CD4-positive, alpha-beta T cell (primary cell): ENCODE results near the gene PDE7B. TPM values are rescaled to one million over a fixed set of nuclear protein-coding genes. Genes with fewer than 3 reads are reported as not detected.

ENCODE experiments used
- ATAC-seq: fragments of 200-7000 bp; cut with Tn5 transposase; one replicate; pipeline ENCODE4 v1.10.0; 2022; ENCODE audit warnings: mild to moderate bottlenecking; ENCODE audit not compliant: poor library complexity
- CTCF ChIA-PET: fragments of 350-600 bp; sonication (Branson Sonifier 250); formaldehyde crosslinking; loops from one replicate; lab custom pipeline; 2021; ENCODE audit warnings: antibody characterized with exemption, inconsistent platforms; lab: Charles Lee
- POLR2A ChIA-PET: fragments of 350-600 bp; sonication (Branson Sonifier 250); formaldehyde crosslinking; loops from one replicate; lab custom pipeline; 2021; ENCODE audit warnings: antibody characterized with exemption, inconsistent platforms; lab: Charles Lee
- DNase-seq, 14 experiments: peaks; one replicate each; pipeline ENCODE4 v3.0.0-alpha.2; 2013 to 2020; ENCODE audit warnings: mixed read lengths in 2 of 14
- H3K27ac ChIP-seq, 2 donors: one replicate each; pipeline versions ENCODE4 v1.5.1 to v1.7.0; 2013; ENCODE audit warnings: low read length in 2 of 2, low read depth in 1 of 2, mild to moderate bottlenecking in 1 of 2
- H3K27me3 ChIP-seq, 2 experiments: 1 replicate in 1 of 2; 2 replicates in 1 of 2; pipeline versions ENCODE4 v1.6.1 to v1.7.0; 2013; ENCODE audit warnings: low read length in 2 of 2, control low read depth in 1 of 2, mild to moderate bottlenecking in 1 of 2, moderate library complexity in 1 of 2; ENCODE audit not compliant: insufficient read depth in 2 of 2, control insufficient read depth in 1 of 2
- H3K36me3 ChIP-seq: one replicate; pipeline ENCODE4 v1.6.1; 2013; ENCODE audit warnings: low read length, control low read depth; ENCODE audit not compliant: insufficient read depth
- H3K4me1 ChIP-seq: one replicate; pipeline ENCODE4 v1.6.1; 2013; ENCODE audit warnings: low read length, control low read depth; ENCODE audit not compliant: insufficient read depth
- H3K4me3 ChIP-seq: one replicate; pipeline ENCODE4 v1.5.1; 2013; ENCODE audit warnings: mild to moderate bottlenecking, low read length, moderate library complexity
- H3K9me3 ChIP-seq, 2 experiments: 1 replicate in 1 of 2; 2 replicates in 1 of 2; pipeline versions ENCODE4 v1.6.1 to v1.7.0; 2013; ENCODE audit warnings: low read length in 2 of 2, mild to moderate bottlenecking in 2 of 2, control low read depth in 1 of 2, moderate library complexity in 1 of 2; ENCODE audit not compliant: control insufficient read depth in 1 of 2, insufficient read depth in 1 of 2
- H3K27ac Mint-ChIP-seq: one replicate; pipeline ENCODE4 v1.8.0; 2020; ENCODE audit warnings: mixed read lengths
- H3K27me3 Mint-ChIP-seq: one replicate; pipeline ENCODE4 v1.8.0; 2021; ENCODE audit warnings: mixed read lengths
- H3K36me3 Mint-ChIP-seq: one replicate; pipeline ENCODE4 v1.8.0; 2021; ENCODE audit warnings: low read depth, mixed read lengths
- H3K4me1 Mint-ChIP-seq: one replicate; pipeline ENCODE4 v1.8.0; 2021; ENCODE audit warnings: low read depth, mixed read lengths
- H3K4me3 Mint-ChIP-seq: one replicate; pipeline ENCODE4 v1.8.0; 2020; ENCODE audit warnings: mild to moderate bottlenecking, mixed read lengths
- H3K9me3 Mint-ChIP-seq: one replicate; pipeline ENCODE4 v1.8.0; 2020; ENCODE audit warnings: mixed read lengths
- intact Hi-C, 2 experiments: fragments of 100-400 bp; cut with DNase I in 1 of 2; cut with micrococcal nuclease in 1 of 2; formaldehyde crosslinking; loops; one replicate each; pipeline versions ENCODE4 v1.15.1 to v1.9.0; 2023 to 2025; cut with DNase I, micrococcal nuclease
- total RNA-seq, 174 experiments: library from RNA in 2 of 174; stranded (reverse) in 2 of 174; gene quantifications; one replicate each; pipeline ENCODE4 v1.2.3 and lab custom pipeline; 2021 to 2026
- TF ChIP-seq, protein P1 (sequence below): fragments of 200-600 bp; IDR thresholded peaks from one replicate; pipeline ENCODE4 v1.8.0; 2022; ENCODE audit warnings: antibody characterized with exemption, mild to moderate bottlenecking

PDE7B gene
- total RNA-seq, 2 experiments from 2014 or later = 0.25 to 0.34 TPM

DNA sequence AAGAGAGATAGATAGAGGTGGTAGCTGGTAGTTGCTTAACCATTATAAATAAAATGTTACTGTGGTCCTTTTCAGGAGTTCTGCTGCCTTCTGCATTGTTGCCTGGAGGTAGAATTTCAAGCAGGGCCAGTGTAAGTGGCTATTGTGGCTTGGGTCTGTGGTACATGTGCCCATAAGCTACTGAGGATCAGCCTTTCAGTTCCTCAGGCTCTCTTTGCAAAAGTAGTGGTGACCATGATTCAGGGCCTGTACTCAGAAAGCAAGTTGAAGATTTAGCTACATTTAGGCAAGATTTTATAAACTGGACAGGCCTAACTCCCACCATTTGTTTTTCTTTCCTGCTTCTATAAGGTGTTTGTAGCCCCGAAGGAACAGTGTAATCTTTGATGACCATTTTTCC is 199.0 kb downstream of the PDE7B start:
- POLR2A ChIA-PET = interaction anchor here (1.1 kb wide), 1 partner anchor 239 kb away, joined by 3 read pairs; the partner anchor contains the start of gene BCLAF1
- H3K36me3 ChIP-seq = no peaks in the 10 kb centered on the region
- no peaks in the 10 kb centered on the region for H3K9me3 Mint-ChIP-seq
- H3K9me3 ChIP-seq = no peaks in the 10 kb centered on the region
- H3K4me3 Mint-ChIP-seq = peak overlapping the region; percentile 28
- H3K4me1 ChIP-seq = peaks cover 6% of the 10 kb centered on the region
- peaks cover 25% of the 10 kb centered on the region for H3K4me1 Mint-ChIP-seq
- peak overlapping the region; percentile 76 for H3K27ac Mint-ChIP-seq
- CTCF ChIA-PET = interaction anchor here (1.4 kb wide), 1 partner anchor 10 kb away, joined by 3 read pairs; no protein-coding TSS in a partner anchor
- no peak overlapping the region for H3K4me3 ChIP-seq
- H3K27me3 Mint-ChIP-seq = no peaks in the 10 kb centered on the region
- no peaks in the 10 kb centered on the region for H3K36me3 Mint-ChIP-seq
- no peak for DNase-seq
- H3K27ac ChIP-seq = peak overlapping the region in 1 of 2 donors; percentile 22
- H3K27me3 ChIP-seq = no peaks in the 10 kb centered on the region
- intact Hi-C loops = no loop called here
- no peak for ATAC-seq
- TF ChIP-seq, protein P1, sequence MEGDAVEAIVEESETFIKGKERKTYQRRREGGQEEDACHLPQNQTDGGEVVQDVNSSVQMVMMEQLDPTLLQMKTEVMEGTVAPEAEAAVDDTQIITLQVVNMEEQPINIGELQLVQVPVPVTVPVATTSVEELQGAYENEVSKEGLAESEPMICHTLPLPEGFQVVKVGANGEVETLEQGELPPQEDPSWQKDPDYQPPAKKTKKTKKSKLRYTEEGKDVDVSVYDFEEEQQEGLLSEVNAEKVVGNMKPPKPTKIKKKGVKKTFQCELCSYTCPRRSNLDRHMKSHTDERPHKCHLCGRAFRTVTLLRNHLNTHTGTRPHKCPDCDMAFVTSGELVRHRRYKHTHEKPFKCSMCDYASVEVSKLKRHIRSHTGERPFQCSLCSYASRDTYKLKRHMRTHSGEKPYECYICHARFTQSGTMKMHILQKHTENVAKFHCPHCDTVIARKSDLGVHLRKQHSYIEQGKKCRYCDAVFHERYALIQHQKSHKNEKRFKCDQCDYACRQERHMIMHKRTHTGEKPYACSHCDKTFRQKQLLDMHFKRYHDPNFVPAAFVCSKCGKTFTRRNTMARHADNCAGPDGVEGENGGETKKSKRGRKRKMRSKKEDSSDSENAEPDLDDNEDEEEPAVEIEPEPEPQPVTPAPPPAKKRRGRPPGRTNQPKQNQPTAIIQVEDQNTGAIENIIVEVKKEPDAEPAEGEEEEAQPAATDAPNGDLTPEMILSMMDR = no peak

DNA sequence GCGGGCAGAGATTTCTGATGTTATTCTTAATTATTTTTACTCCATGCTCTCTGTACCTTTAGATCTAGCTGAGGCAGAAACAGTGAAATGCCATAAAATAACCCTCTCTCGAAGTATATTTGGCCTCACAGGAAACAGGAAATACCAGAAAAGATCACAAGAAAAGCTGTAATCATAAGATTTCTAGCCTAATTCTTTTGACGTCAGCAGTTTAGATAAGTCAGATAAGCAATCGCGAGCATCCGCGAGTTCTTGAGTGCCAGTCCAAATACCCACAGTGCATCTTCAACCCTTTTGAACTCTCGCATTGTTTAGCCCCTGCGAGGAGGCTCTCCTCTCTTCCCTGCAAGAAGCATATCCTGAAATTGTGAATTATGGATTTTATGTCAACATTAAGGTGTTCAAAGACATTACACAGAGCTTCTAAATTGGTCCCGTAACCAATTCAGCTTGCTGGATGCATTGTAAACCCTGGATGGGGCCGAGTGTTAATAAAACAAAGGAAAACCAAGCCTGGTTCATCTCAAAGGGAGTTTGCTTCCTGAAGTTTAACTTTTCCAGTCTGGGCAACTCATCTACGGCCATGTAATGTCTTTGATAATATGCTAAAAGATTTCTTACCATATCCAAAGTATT is 199.8 kb downstream of the PDE7B start:
- H3K9me3 ChIP-seq = no peaks in the 10 kb centered on the region
- peaks cover 6% of the 10 kb centered on the region for H3K4me1 ChIP-seq
- intact Hi-C loops = no loop called here
- Mint-ChIP-seq H3K36me3 (no peaks in the 10 kb centered on the region), H3K9me3 (no peaks in the 10 kb centered on the region), H3K4me3 (peak overlapping the region; percentile 39), H3K27ac (peak overlapping the region; percentile 76), H3K4me1 (peaks cover 25% of the 10 kb centered on the region), H3K27me3 (no peaks in the 10 kb centered on the region)
- TF ChIP-seq, protein P1 = no peak
- ChIA-PET CTCF (interaction anchor here (1.4 kb wide), 1 partner anchor 9 kb away, joined by 3 read pairs; no protein-coding TSS in a partner anchor), POLR2A (interaction anchor here (0.8 to 1.1 kb wide), 2 partner anchors 14 to 238 kb away, joined by 3 to 4 read pairs; partner anchors contain the start of gene BCLAF1)
- H3K36me3 ChIP-seq = no peaks in the 10 kb centered on the region
- DNase-seq = peak in 5 of 14 experiments; percentile 7 to 63 (median 52)
- H3K27ac ChIP-seq = no peak overlapping the region
- no peak overlapping the region for H3K4me3 ChIP-seq
- H3K27me3 ChIP-seq = no peaks in the 10 kb centered on the region
- ATAC-seq = peak; percentile 87

DNA sequence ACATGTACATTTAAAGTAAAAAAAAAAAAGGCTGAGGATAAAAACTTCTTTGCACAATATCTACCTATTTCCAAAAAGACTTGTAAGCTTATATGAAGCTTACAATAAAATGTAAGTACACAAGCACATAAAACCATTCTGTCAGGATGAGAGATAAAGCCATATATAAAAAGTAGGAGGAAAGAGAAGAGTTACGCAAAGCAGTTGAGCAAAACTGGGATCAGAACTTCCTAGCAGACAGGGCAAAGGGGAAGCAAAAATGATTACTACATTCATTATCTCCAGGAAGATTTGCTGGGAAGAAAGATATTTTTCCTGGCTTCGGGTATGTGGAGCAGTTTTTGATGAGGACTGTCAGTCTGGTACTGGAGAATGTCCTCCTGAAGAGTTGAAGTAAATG is 200.5 kb downstream of the PDE7B start:
- Mint-ChIP-seq H3K4me1 (peaks cover 25% of the 10 kb centered on the region), H3K27ac (no peak overlapping the region), H3K9me3 (peaks cover 3% of the 10 kb centered on the region), H3K27me3 (no peaks in the 10 kb centered on the region), H3K36me3 (no peaks in the 10 kb centered on the region), H3K4me3 (no peak overlapping the region)
- ATAC-seq = no peak
- H3K36me3 ChIP-seq = no peaks in the 10 kb centered on the region
- no peak overlapping the region for H3K27ac ChIP-seq
- intact Hi-C loops = no loop called here
- H3K27me3 ChIP-seq = no peaks in the 10 kb centered on the region
- no peak for DNase-seq
- H3K9me3 ChIP-seq = no peaks in the 10 kb centered on the region
- TF ChIP-seq, protein P1 = no peak
- ChIA-PET CTCF (interaction anchor here (1.4 kb wide), 1 partner anchor 8 kb away, joined by 3 read pairs; no protein-coding TSS in a partner anchor), POLR2A (no interaction called here)
- peaks cover 6% of the 10 kb centered on the region for H3K4me1 ChIP-seq
- no peak overlapping the region for H3K4me3 ChIP-seq
